Osteoblast (primary cell): ENCODE results near the gene PLPP6. TPM values are rescaled to one million over a fixed set of nuclear protein-coding genes. Genes with fewer than 3 reads are reported as not detected.

Experiments used
- DNase-seq: peaks from one replicate; pipeline ENCODE4 v3.0.0; 2011; ENCODE audit warnings: low spot score, mixed read lengths; ENCODE audit not compliant: insufficient read length; ENCODE audit errors: missing footprints
- H2AFZ ChIP-seq: 2 replicates; pipeline ENCODE4 v1.6.0; 2011; ENCODE audit warnings: mild to moderate bottlenecking, low read length
- H3K27ac ChIP-seq: 2 replicates; pipeline ENCODE4 v1.5.1; 2011; ENCODE audit warnings: mild to moderate bottlenecking, low read depth, low read length, moderate library complexity
- H3K27me3 ChIP-seq: 2 replicates; pipeline ENCODE4 v1.6.0; 2012; ENCODE audit warnings: mild to moderate bottlenecking, control low read depth, inconsistent platforms, low read length, moderate library complexity; ENCODE audit not compliant: insufficient read depth
- H3K36me3 ChIP-seq: 2 replicates; pipeline ENCODE4 v1.5.1; 2011; ENCODE audit warnings: mild to moderate bottlenecking, low read length, control low read depth, moderate library complexity; ENCODE audit not compliant: insufficient read depth
- H3K4me1 ChIP-seq: 2 replicates; pipeline ENCODE4 v1.5.1; 2011; ENCODE audit warnings: mild to moderate bottlenecking, low read length, control low read depth, moderate library complexity; ENCODE audit not compliant: insufficient read depth
- H3K4me2 ChIP-seq: 2 replicates; pipeline ENCODE4 v1.6.0; 2011; ENCODE audit warnings: mild to moderate bottlenecking, low read length; ENCODE audit not compliant: insufficient read depth
- H3K4me3 ChIP-seq: fragments of 200-600 bp; sonication (generic); 3 replicates; pipeline ENCODE4 v1.5.1; 2012; ENCODE audit warnings: mild to moderate bottlenecking, low read length, inconsistent platforms; ENCODE audit not compliant: insufficient read depth
- H3K79me2 ChIP-seq: 2 replicates; pipeline ENCODE4 v1.6.0; 2012; ENCODE audit warnings: mild to moderate bottlenecking, low read length, control low read depth, inconsistent platforms; ENCODE audit not compliant: insufficient read depth
- H3K9me3 ChIP-seq: 2 replicates; pipeline ENCODE4 v1.5.1; 2011; ENCODE audit warnings: low read depth, low read length, control low read depth
- H4K20me1 ChIP-seq: 2 replicates; pipeline ENCODE4 v1.6.0; 2012; ENCODE audit warnings: mild to moderate bottlenecking, low read length, control low read depth; ENCODE audit not compliant: insufficient read depth
- total RNA-seq: library from RNA; depleted of rRNA; stranded (reverse); fragments of >200 nt; gene quantifications from 2 replicates; pipeline ENCODE4 v1.2.3, GENCODE V29; 2012
- TF ChIP-seq, protein P1 (sequence below): IDR thresholded peaks from 2 replicates; pipeline ENCODE4 v1.5.1; 2011; ENCODE audit warnings: mild to moderate bottlenecking, low read depth, low read length, moderate library complexity; ENCODE audit errors: extremely low read depth

PLPP6 gene
- total RNA-seq, 1 donor: 7.2 TPM

DNA sequence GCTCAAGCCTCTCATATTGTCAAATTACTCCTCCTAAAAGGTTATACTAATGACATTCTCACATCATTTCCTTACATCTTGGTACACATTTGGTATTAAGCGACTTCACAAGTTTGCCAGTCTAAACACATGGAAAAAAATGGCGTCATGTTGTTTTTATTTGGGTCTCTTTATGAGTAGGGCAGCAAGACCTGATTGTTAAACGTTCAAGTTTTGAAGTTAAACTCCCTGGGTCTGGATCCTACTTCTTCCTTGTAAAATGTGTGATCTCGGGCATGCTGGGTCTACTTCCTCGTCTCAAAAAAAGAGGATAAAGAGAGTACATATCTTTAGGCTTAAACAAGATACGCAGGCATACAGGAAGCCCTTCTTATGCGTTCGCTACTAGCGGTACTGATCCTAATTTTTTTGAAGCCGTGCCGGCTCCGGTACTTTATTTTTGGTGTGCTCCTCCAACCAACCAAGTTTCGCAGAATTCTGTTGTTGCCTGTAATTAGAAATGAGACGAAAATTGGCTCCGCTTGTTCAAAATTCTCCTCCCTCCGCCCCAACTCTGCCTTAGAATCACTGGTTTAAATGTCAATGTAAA, 16.7 kb downstream of the PLPP6 start:
- TF ChIP-seq, protein P1, sequence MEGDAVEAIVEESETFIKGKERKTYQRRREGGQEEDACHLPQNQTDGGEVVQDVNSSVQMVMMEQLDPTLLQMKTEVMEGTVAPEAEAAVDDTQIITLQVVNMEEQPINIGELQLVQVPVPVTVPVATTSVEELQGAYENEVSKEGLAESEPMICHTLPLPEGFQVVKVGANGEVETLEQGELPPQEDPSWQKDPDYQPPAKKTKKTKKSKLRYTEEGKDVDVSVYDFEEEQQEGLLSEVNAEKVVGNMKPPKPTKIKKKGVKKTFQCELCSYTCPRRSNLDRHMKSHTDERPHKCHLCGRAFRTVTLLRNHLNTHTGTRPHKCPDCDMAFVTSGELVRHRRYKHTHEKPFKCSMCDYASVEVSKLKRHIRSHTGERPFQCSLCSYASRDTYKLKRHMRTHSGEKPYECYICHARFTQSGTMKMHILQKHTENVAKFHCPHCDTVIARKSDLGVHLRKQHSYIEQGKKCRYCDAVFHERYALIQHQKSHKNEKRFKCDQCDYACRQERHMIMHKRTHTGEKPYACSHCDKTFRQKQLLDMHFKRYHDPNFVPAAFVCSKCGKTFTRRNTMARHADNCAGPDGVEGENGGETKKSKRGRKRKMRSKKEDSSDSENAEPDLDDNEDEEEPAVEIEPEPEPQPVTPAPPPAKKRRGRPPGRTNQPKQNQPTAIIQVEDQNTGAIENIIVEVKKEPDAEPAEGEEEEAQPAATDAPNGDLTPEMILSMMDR: no peak
- H3K27me3 ChIP-seq: no peaks in the 10 kb centered on the region
- H3K4me2 ChIP-seq: peak overlapping the region; percentile 84
- H4K20me1 ChIP-seq: peaks cover 5% of the 10 kb centered on the region
- peak overlapping the region; percentile 76 for H3K4me3 ChIP-seq
- peaks cover 28% of the 10 kb centered on the region for H3K4me1 ChIP-seq
- no peaks in the 10 kb centered on the region for H3K9me3 ChIP-seq
- peak overlapping the region; percentile 89 for H3K27ac ChIP-seq
- peaks cover 37% of the 10 kb centered on the region for H3K79me2 ChIP-seq
- DNase-seq: peak; percentile 67
- H2AFZ ChIP-seq: peak overlapping the region; percentile 89
- H3K36me3 ChIP-seq: no peaks in the 10 kb centered on the region

DNA sequence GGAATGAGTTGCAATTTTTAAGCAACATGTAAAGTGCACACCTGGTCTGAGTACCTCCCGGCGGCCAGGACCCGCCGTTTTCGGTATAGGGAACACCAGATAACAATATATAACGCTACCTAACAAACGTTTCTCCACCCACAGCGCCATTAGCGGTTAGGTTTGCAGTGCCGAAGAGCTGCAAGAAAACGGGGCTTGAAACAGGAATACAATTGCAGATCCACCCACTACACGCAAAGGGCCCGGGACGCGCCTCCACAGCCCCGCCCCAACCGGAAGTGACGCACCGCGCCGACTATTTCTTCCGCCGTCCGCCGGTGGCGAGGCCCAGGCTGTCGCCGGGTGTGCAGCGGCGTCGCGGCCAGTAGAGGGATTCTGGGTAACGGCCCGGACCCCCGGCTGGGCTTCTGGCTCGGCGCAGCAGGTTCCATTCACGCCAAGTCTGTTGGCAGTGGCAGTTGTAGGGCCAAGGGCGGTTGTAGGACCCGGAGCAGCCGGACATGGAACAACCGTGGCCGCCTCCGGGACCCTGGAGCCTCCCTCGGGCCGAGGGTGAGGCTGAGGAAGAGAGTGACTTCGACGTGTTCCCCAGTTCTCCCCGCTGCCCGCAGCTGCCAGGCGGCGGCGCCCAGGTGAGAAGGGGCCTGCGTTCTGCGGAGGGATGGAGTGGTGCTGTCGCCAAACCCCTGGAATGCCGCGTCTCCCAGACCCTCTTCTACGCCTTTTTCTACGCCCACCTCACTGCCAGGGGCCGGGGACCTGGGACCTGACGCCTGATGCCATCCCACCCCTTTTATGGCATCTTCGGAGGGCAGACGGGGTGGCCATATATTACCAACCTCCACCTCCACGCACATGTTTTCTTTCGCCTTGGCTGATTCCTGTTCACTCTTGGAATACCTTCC, 17.4 kb downstream of the PLPP6 start, which contains the start of gene CDC37L1:
Gene CDC37L1 (plus strand): TSS at position 302 of the 905 bp plus-strand sequence. CDS start 199 bp downstream, at position 501.
- TF ChIP-seq, protein P1: peak; percentile 49
- H4K20me1 ChIP-seq: peaks cover 7% of the 10 kb centered on the region
- H3K36me3 ChIP-seq: no peaks in the 10 kb centered on the region
- peaks cover 28% of the 10 kb centered on the region for H3K4me1 ChIP-seq
- peak within 1 kb of the TSS; percentile 84 for H3K4me2 ChIP-seq
- H3K27ac ChIP-seq: peak within 1 kb of the TSS; percentile 89
- H3K79me2 ChIP-seq: peaks cover 44% of the 10 kb centered on the region
- H3K9me3 ChIP-seq: no peaks in the 10 kb centered on the region
- DNase-seq: peak; percentile 94
- no peaks in the 10 kb centered on the region for H3K27me3 ChIP-seq
- peak within 1 kb of the TSS; percentile 89 for H2AFZ ChIP-seq
- H3K4me3 ChIP-seq: peak within 1 kb of the TSS; percentile 76

DNA sequence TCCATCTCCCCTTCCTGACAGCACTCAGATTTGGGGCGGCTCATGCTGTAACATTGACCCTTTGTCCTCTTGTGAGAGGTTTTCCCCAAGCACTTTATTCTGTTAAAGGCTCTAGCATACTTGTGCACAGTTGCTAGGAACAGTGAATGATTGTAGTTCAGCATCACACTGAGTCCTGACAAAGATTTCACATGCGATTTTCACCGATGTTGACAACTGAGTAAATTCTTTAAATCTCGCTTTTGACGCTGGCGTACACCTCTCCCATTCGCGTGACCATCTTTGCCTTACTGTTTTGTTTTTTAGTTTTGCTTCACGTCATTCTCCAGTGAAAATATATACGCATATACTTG, 18.1 kb downstream of the PLPP6 start:
- TF ChIP-seq, protein P1: no peak
- peaks cover 25% of the 10 kb centered on the region for H3K4me1 ChIP-seq
- H3K9me3 ChIP-seq: no peaks in the 10 kb centered on the region
- H3K27me3 ChIP-seq: no peaks in the 10 kb centered on the region
- H3K4me2 ChIP-seq: peak overlapping the region; percentile 84
- peak overlapping the region; percentile 76 for H3K4me3 ChIP-seq
- peak overlapping the region; percentile 83 for H2AFZ ChIP-seq
- H4K20me1 ChIP-seq: peaks cover 13% of the 10 kb centered on the region
- DNase-seq: peak; percentile 31
- peaks cover 4% of the 10 kb centered on the region for H3K36me3 ChIP-seq
- H3K79me2 ChIP-seq: peaks cover 49% of the 10 kb centered on the region
- H3K27ac ChIP-seq: peak overlapping the region; percentile 89

DNA sequence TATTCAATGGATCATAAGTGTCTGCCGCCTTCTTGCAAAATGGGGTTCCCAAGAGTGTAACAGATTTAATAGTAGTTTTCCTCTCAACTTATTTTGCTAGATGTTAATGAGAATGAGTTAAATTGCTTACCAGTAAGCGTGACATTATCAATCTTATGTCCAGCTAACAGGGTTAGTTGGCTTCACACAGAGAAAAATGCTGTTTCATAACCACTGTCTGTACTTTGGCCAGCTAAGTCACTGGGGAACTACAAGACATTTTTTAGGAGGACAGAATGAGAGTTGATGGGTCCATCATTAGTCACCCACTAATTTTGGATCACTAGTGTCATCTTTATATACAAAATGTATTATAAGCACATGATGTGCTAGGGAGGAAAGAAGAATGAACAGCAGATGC, 18.7 kb downstream of the PLPP6 start:
- H3K27me3 ChIP-seq: no peaks in the 10 kb centered on the region
- TF ChIP-seq, protein P1: no peak
- peak overlapping the region; percentile 84 for H3K4me2 ChIP-seq
- H3K36me3 ChIP-seq: peaks cover 9% of the 10 kb centered on the region
- peak; percentile 18 for DNase-seq
- H4K20me1 ChIP-seq: peaks cover 13% of the 10 kb centered on the region
- no peak overlapping the region for H2AFZ ChIP-seq
- peak overlapping the region; percentile 89 for H3K27ac ChIP-seq
- H3K79me2 ChIP-seq: peaks cover 50% of the 10 kb centered on the region
- H3K4me1 ChIP-seq: peaks cover 24% of the 10 kb centered on the region
- H3K9me3 ChIP-seq: no peaks in the 10 kb centered on the region
- peak overlapping the region; percentile 76 for H3K4me3 ChIP-seq
